HepG2 (cell line): ENCODE measurements around the gene TSC22D4. TPM values are rescaled to one million over a fixed set of nuclear protein-coding genes. Genes with fewer than 3 reads are reported as not detected.

Source experiments
- ATAC-seq: fragments of 200-7000 bp; cut with Tn5 transposase; 3 replicates; pipeline ENCODE4 v1.9.1; 2020; ENCODE audit warnings: mild to moderate bottlenecking, moderate library complexity
- BruUV-seq: library from RNA; stranded (reverse); fragments of 400-500 nt; replicated peaks from 2 replicates; lab custom pipeline; 2021; lab: Mats Ljungman, UMichigan
- CTCF ChIA-PET: fragments of 300-600 bp; formaldehyde crosslinking; extraction: SDS; loops from one replicate; lab custom pipeline; 2021; ENCODE audit warnings: low total read pairs, inconsistent platforms, low intra/inter-chr PET ratio; lab: Yijun Ruan, JAX
- POLR2A ChIA-PET: fragments of 350-600 bp; sonication (Branson Sonifier 250); formaldehyde crosslinking; loops from one replicate; lab custom pipeline; 2020; ENCODE audit warnings: antibody characterized with exemption, inconsistent platforms; lab: Yijun Ruan, JAX
- DNase-seq: peaks from one replicate; pipeline ENCODE4 v3.0.0-alpha.2; 2015; ENCODE audit warnings: low spot score
- FAIRE-seq: peaks from 3 replicates; lab custom pipeline; 2011; peaks lifted over from hg19 to GRCh38; lab: Jason Lieb, UNC
- H2AFZ ChIP-seq: one replicate; pipeline ENCODE4 v1.6.1; 2011; ENCODE audit warnings: low read length, inconsistent platforms
- H3K27ac ChIP-seq: fragments of 300-600 bp; 3 replicates; pipeline ENCODE4 v1.8.0; 2011; ENCODE audit warnings: mixed run types, mild to moderate bottlenecking, mixed read lengths, low read length, inconsistent platforms; ENCODE audit not compliant: insufficient read depth; ENCODE audit errors: extremely low read length
- H3K27me3 ChIP-seq, 2 experiments: fragments of 200-600 bp in 1 of 2; 2 replicates in 1 of 2; 3 replicates in 1 of 2; pipeline versions ENCODE4 v1.6.0 to v1.8.0; 2011; ENCODE audit warnings: low read length in 2 of 2, mild to moderate bottlenecking in 2 of 2, moderate library complexity in 2 of 2, inconsistent platforms in 1 of 2; ENCODE audit not compliant: insufficient read depth in 2 of 2, control insufficient read depth in 1 of 2
- H3K36me3 ChIP-seq, 2 experiments: fragments of 200-600 bp in 1 of 2; replicated peaks in 1 of 2; 2 replicates in 1 of 2; 3 replicates in 1 of 2; pipeline versions ENCODE4 v1.5.1 to v1.8.0; 2011; ENCODE audit warnings: low read length in 2 of 2, inconsistent platforms in 1 of 2; ENCODE audit not compliant: insufficient read depth in 2 of 2, control insufficient read depth in 1 of 2
- H3K4me1 ChIP-seq: 2 replicates; pipeline ENCODE4 v1.5.1; 2012; ENCODE audit warnings: low read length, inconsistent platforms; ENCODE audit not compliant: insufficient read depth
- H3K4me2 ChIP-seq: 2 replicates; pipeline ENCODE4 v1.6.0; 2011; ENCODE audit warnings: low read depth, low read length, inconsistent platforms
- H3K4me3 ChIP-seq, 3 experiments: fragments of 200-600 bp in 1 of 3; sonication (generic), shearing (Covaris generic) in 1 of 3; replicated peaks in 1 of 3; 2 replicates each; pipeline ENCODE4 v1.5.1; 2011 to 2016; ENCODE audit warnings: low read length in 3 of 3, inconsistent platforms in 2 of 3, low read depth in 2 of 3, mild to moderate bottlenecking in 2 of 3, control low read depth in 1 of 3, mixed read lengths in 1 of 3; ENCODE audit not compliant: insufficient read depth in 1 of 3
- H3K79me2 ChIP-seq: one replicate; pipeline ENCODE4 v1.6.1; 2011; ENCODE audit warnings: low read length, inconsistent platforms; ENCODE audit not compliant: insufficient read depth
- H3K9ac ChIP-seq: 2 replicates; pipeline ENCODE4 v1.6.0; 2011; ENCODE audit warnings: mild to moderate bottlenecking, low read depth, low read length, inconsistent platforms; ENCODE audit not compliant: insufficient read depth
- H3K9me3 ChIP-seq: 2 replicates; pipeline ENCODE4 v1.5.1; 2012; ENCODE audit warnings: mild to moderate bottlenecking, low read length
- H4K20me1 ChIP-seq: 2 replicates; pipeline ENCODE4 v1.6.0; 2011; ENCODE audit warnings: inconsistent platforms, mild to moderate bottlenecking, low read length, moderate library complexity; ENCODE audit not compliant: insufficient read depth
- ATF1 ChIP-seq: IDR thresholded peaks from 2 replicates; pipeline ENCODE4 v1.6.1; 2016; ENCODE audit warnings: mild to moderate bottlenecking, control low read depth
- FOXJ3 ChIP-seq: sonication (generic); formaldehyde crosslinking; IDR thresholded peaks from 2 replicates; pipeline ENCODE4 v1.4.0; 2020; ENCODE audit warnings: missing genetic modification reagents, mild to moderate bottlenecking, borderline replicate concordance
- FOXK2 ChIP-seq: fragments of 450-650 bp; IDR thresholded peaks from 2 replicates; pipeline ENCODE4 v1.6.1; 2016
- HNF4A ChIP-seq: sonication (generic); formaldehyde crosslinking; IDR thresholded peaks from 2 replicates; pipeline ENCODE4 v1.4.0; 2020; ENCODE audit warnings: missing genetic modification reagents
- HOXA5 ChIP-seq: sonication (generic); formaldehyde crosslinking; IDR thresholded peaks from 2 replicates; pipeline ENCODE4 v1.4.0; 2020; ENCODE audit warnings: missing genetic modification reagents
- TERF1 ChIP-seq: sonication (generic); formaldehyde crosslinking; IDR thresholded peaks from 2 replicates; pipeline ENCODE4 v1.8.0; 2022; ENCODE audit warnings: mild to moderate bottlenecking, missing genetic modification reagents, moderate library complexity
- TFE3 ChIP-seq: IDR thresholded peaks from 2 replicates; pipeline ENCODE4 v1.6.1; 2016
- TP53 ChIP-seq: sonication (generic); formaldehyde crosslinking; conservative IDR thresholded peaks from 2 replicates; pipeline ENCODE4 v1.4.0; 2020; ENCODE audit warnings: missing genetic modification reagents
- ZNF331 ChIP-seq: sonication (generic); formaldehyde crosslinking; IDR thresholded peaks from 2 replicates; pipeline ENCODE4 v1.4.0; 2020; ENCODE audit warnings: missing genetic modification reagents
- ZNF513 ChIP-seq: sonication (generic); formaldehyde crosslinking; conservative IDR thresholded peaks from 2 replicates; pipeline ENCODE4 v1.5.0; 2020; ENCODE audit warnings: missing genetic modification reagents
- ZNF687 ChIP-seq: sonication (generic); formaldehyde crosslinking; IDR thresholded peaks from 2 replicates; pipeline ENCODE4 v1.5.1; 2020; ENCODE audit warnings: mild to moderate bottlenecking, missing genetic modification reagents, moderate library complexity
- ZNF691 ChIP-seq: sonication (generic); formaldehyde crosslinking; IDR thresholded peaks from 2 replicates; pipeline ENCODE4 v1.4.0; 2020; ENCODE audit warnings: missing genetic modification reagents, low read depth, mild to moderate bottlenecking, borderline replicate concordance
- ZNF781 ChIP-seq: sonication (generic); formaldehyde crosslinking; IDR thresholded peaks from 2 replicates; pipeline ENCODE4 v1.5.1; 2020; ENCODE audit warnings: borderline replicate concordance, mild to moderate bottlenecking, missing genetic modification reagents; ENCODE audit errors: not compliant biosample characterization
- WGBS: methylation state at CpG from one replicate; pipeline ENCODE4 v1.1.6; 2017; ENCODE audit warnings: low lambda C conversion rate; 5-methylcytosine and 5-hydroxymethylcytosine counted together
- in situ Hi-C: cut with HindIII; loops from 2 replicates; pipeline ENCODE4 v1.10.0; 2017; ENCODE audit warnings: low pct_unique_long_range_greater_than_20kb; ENCODE audit not compliant: extremely low pct_ligation_motif_present
- intact Hi-C: fragments of 100-400 bp; cut with micrococcal nuclease; formaldehyde crosslinking; loops from one replicate; pipeline ENCODE4 v1.10.0; 2022; ENCODE audit not compliant: unreplicated experiment
- polyA plus RNA-seq, 8 experiments: library from polyadenylated mRNA; depleted of rRNA in 3 of 8; stranded (reverse) in 7 of 8; unstranded in 1 of 8; fragments of >200 nt; fragmentation: Illumina TruSeq in 4 of 8; extraction: Trizol in 4 of 8; gene quantifications; 2 replicates each; pipeline versions ENCODE4 v1.2.1 to v1.2.3, GENCODE V29; 2011 to 2016; ENCODE audit warnings: low read depth in 4 of 8, missing spikeins in 1 of 8, mixed read lengths in 1 of 8; ENCODE audit not compliant: insufficient read depth in 1 of 8
- total RNA-seq, 5 experiments: library from RNA; depleted of rRNA; stranded (reverse); fragments of >200 nt; fragmentation: Illumina TruSeq; extraction: Trizol; gene quantifications; 2 replicates each; pipeline ENCODE4 v1.2.3, GENCODE V29; 2016; ENCODE audit warnings: low read depth in 1 of 5

TSC22D4 gene
- total and polyA plus RNA-seq, 2 of the 13 experiments (the other 11 are each of a cell fraction or from before 2014, with no cell fraction given) = 7.7 to 8.7 TPM

GRCh38 chr7:100483090-100483721 is 4.2 kb upstream of the TSC22D4 start (continued):
- TF ChIP-seq TERF1 (CRISPR knock-in tag) (no peak), HOXA5 (no peak)
- TF ChIP-seq, all 625 proteins: peak for 76

- in situ Hi-C loops (no loop called here), intact Hi-C loops (loop anchor here (1.0 to 5.0 kb wide), 2 partner anchors 13 to 700 kb away; partner anchors contain the start of gene NAT16)
- H3K4me2 ChIP-seq = peak overlapping the region; percentile 80
- peak overlapping the region; percentile 10; the same call in 1 of the 2 replicates for H3K9ac ChIP-seq
- H2AFZ ChIP-seq = no peak overlapping the region
- CTCF ChIA-PET = interaction anchor here (0.8 to 3.3 kb wide), 5 partner anchors 13 to 77 kb away, joined by 3 to 32 read pairs (median 8); no protein-coding TSS in a partner anchor
- H4K20me1 ChIP-seq = no peaks in the 10 kb centered on the region
- BruUV-seq = no TSS peak
- peak overlapping the region; percentile 46 to 79 (median 65) for H3K4me3 ChIP-seq
- FAIRE-seq = no peak
- 23% methylated on average over 14 of the region's 14 CpGs for WGBS
- H3K79me2 ChIP-seq = peaks cover 1% of the 10 kb centered on the region
- H3K27ac ChIP-seq = no peak overlapping the region
- no peaks in the 10 kb centered on the region for H3K36me3 ChIP-seq
- H3K27me3 ChIP-seq = peaks cover 2 to 44% of the 10 kb centered on the region in 2 experiments; a peak in 3 of 5 replicates
- DNase-seq = no peak
- H3K9me3 ChIP-seq = no peaks in the 10 kb centered on the region
- H3K4me1 ChIP-seq = peaks cover 55% of the 10 kb centered on the region
- POLR2A ChIA-PET = interaction anchor here (0.9 kb wide), 1 partner anchor 77 kb away, joined by 3 read pairs; no protein-coding TSS in a partner anchor
- no peak for ATAC-seq
- TF ChIP-seq ZNF687 (CRISPR knock-in tag) (no peak), ATF1 (no peak), ZNF781 (CRISPR knock-in tag) (no peak), TP53 (CRISPR knock-in tag) (no peak), HNF4A (CRISPR knock-in tag) (no peak), FOXK2 (no peak), ZNF513 (CRISPR knock-in tag) (no peak), TFE3 (CRISPR knock-in tag) (no peak), FOXJ3 (no peak), ZNF691 (CRISPR knock-in tag) (no peak), ZNF331 (no peak)
Measured at GRCh38 chr7:100482728-100483089, 3.7 kb upstream of the TSC22D4 start.
